Ramos (cell line): ENCODE results near the gene FAM111A.

Experiments used
- in situ Hi-C: fragments of 300-500 bp; cut with MboI; formaldehyde crosslinking; loops from one replicate; pipeline ENCODE4 v1.14.3; 2022; ENCODE audit warnings: low sequenced_read_pairs; ENCODE audit not compliant: unreplicated experiment

FAM111A gene

GRCh38 chr11:59192446-59193020, 49.9 kb downstream of the FAM111A start:
- in situ Hi-C loops: no loop called here

GRCh38 chr11:59193587-59194130, 51.0 kb downstream of the FAM111A start:
- in situ Hi-C loops: no loop called here

- in situ Hi-C loops: no loop called here
Measured at GRCh38 chr11:59195586-59195985, 52.9 kb downstream of the FAM111A start.

GRCh38 chr11:59196777-59197176, 54.1 kb downstream of the FAM111A start:
- in situ Hi-C loops: no loop called here

GRCh38 chr11:59197991-59198390, 55.3 kb downstream of the FAM111A start:
- in situ Hi-C loops: no loop called here

GRCh38 chr11:59198726-59199125, 56.1 kb downstream of the FAM111A start:
- in situ Hi-C loops: no loop called here

- in situ Hi-C loops: no loop called here
Measured at GRCh38 chr11:59199546-59200422, 57.1 kb downstream of the FAM111A start.

GRCh38 chr11:59200423-59200746, 57.7 kb downstream of the FAM111A start:
- in situ Hi-C loops: no loop called here

GRCh38 chr11:59201353-59201752, 58.7 kb downstream of the FAM111A start:
- in situ Hi-C loops: no loop called here
